IMR-90 (cell line): ENCODE measurements around the gene CTNNA1. TPM values are rescaled to one million over a fixed set of nuclear protein-coding genes. Genes with fewer than 3 reads are reported as not detected.

Experiments used
- ATAC-seq: fragments of 200-7000 bp; cut with Tn5 transposase; 2 replicates; pipeline ENCODE4 v1.9.1; 2020; ENCODE audit warnings: low read depth, mild to moderate bottlenecking, moderate library complexity
- BruUV-seq: library from RNA; stranded (reverse); fragments of 400-500 nt; replicated peaks from 2 replicates; lab custom pipeline; 2021; lab: Mats Ljungman, UMichigan
- CTCF ChIA-PET: fragments of 300-600 bp; formaldehyde crosslinking; extraction: SDS; loops from one replicate; lab custom pipeline; 2021; ENCODE audit warnings: antibody characterized with exemption; lab: Yijun Ruan, JAX
- POLR2A ChIA-PET: fragments of 300-600 bp; sonication (Branson Sonifier 250); formaldehyde crosslinking; loops from one replicate; lab custom pipeline; 2022; ENCODE audit warnings: antibody characterized with exemption; ENCODE audit not compliant: unreplicated experiment; lab: Charles Lee
- DNase-seq: peaks from one replicate; pipeline ENCODE4 v3.0.0; 2013
- H2AFZ ChIP-seq: replicated peaks from 2 replicates; pipeline ENCODE3; 2013; ENCODE audit warnings: low read length, mild to moderate bottlenecking; ENCODE audit not compliant: poor library complexity
- H2AK5ac ChIP-seq: 2 replicates; pipeline ENCODE4 v1.6.1; 2013; ENCODE audit warnings: low read depth, low read length, inconsistent platforms
- H2AK9ac ChIP-seq: replicated peaks from 2 replicates; pipeline ENCODE3; 2013; ENCODE audit warnings: mild to moderate bottlenecking, low read depth, low read length, moderate library complexity; ENCODE audit not compliant: poor library complexity
- H2BK120ac ChIP-seq: 2 replicates; pipeline ENCODE4 v1.6.1; 2013; ENCODE audit warnings: low read depth, low read length, inconsistent platforms
- H2BK15ac ChIP-seq: 3 replicates; pipeline ENCODE4 v1.6.1; 2013; ENCODE audit warnings: low read depth, low read length, inconsistent platforms
- H2BK20ac ChIP-seq: 2 replicates; pipeline ENCODE4 v1.6.1; 2013; ENCODE audit warnings: low read depth, mild to moderate bottlenecking, inconsistent platforms, low read length, moderate library complexity
- H2BK5ac ChIP-seq: 2 replicates; pipeline ENCODE4 v1.6.1; 2013; ENCODE audit warnings: mild to moderate bottlenecking, low read depth, low read length, inconsistent platforms; ENCODE audit not compliant: poor library complexity, severe bottlenecking
- H3K14ac ChIP-seq: replicated peaks from 2 replicates; pipeline ENCODE4 v1.6.1; 2013; ENCODE audit warnings: low read depth, low read length, inconsistent platforms
- H3K18ac ChIP-seq: 2 replicates; pipeline ENCODE4 v1.6.1; 2013; ENCODE audit warnings: low read depth, low read length, control low read depth
- H3K23ac ChIP-seq: 2 replicates; pipeline ENCODE4 v1.6.1; 2013; ENCODE audit warnings: low read depth, low read length, inconsistent platforms
- H3K27ac ChIP-seq: 2 replicates; pipeline ENCODE4 v1.5.1; 2013; ENCODE audit warnings: mild to moderate bottlenecking, control low read depth, low read length; ENCODE audit not compliant: insufficient read depth
- H3K27me3 ChIP-seq: 2 replicates; pipeline ENCODE4 v1.6.1; 2013; ENCODE audit warnings: low read length; ENCODE audit not compliant: control insufficient read depth, insufficient read depth
- H3K36me3 ChIP-seq: 2 replicates; pipeline ENCODE4 v1.6.1; 2013; ENCODE audit warnings: low read length, mixed read lengths; ENCODE audit not compliant: control insufficient read depth, insufficient read depth
- H3K4ac ChIP-seq: 2 replicates; pipeline ENCODE4 v1.6.1; 2013; ENCODE audit warnings: low read depth, low read length, inconsistent platforms
- H3K4me1 ChIP-seq: 2 replicates; pipeline ENCODE4 v1.6.1; 2013; ENCODE audit warnings: low read length, mixed read lengths; ENCODE audit not compliant: control insufficient read depth, insufficient read depth
- H3K4me2 ChIP-seq: 2 replicates; pipeline ENCODE4 v1.6.1; 2013; ENCODE audit warnings: low read depth, mild to moderate bottlenecking, control low read depth, low read length, moderate library complexity
- H3K4me3 ChIP-seq: 2 replicates; pipeline ENCODE4 v1.5.1; 2013; ENCODE audit warnings: low read depth, mild to moderate bottlenecking, control low read depth, low read length, moderate library complexity; ENCODE audit not compliant: insufficient read depth
- H3K56ac ChIP-seq: 2 replicates; pipeline ENCODE4 v1.6.1; 2013; ENCODE audit warnings: low read length, inconsistent platforms; ENCODE audit not compliant: insufficient read depth; ENCODE audit errors: extremely low read depth
- H3K79me1 ChIP-seq, 2 experiments: 2 replicates each; pipeline ENCODE4 v1.6.1; 2013; ENCODE audit warnings: low read length in 2 of 2, inconsistent platforms in 1 of 2, low read depth in 1 of 2
- H3K9ac ChIP-seq: 2 replicates; pipeline ENCODE4 v1.6.1; 2013; ENCODE audit warnings: low read depth, low read length, control low read depth
- H3K9me1 ChIP-seq: 2 replicates; pipeline ENCODE4 v1.6.1; 2013; ENCODE audit warnings: low read length, inconsistent platforms; ENCODE audit not compliant: insufficient read depth
- H3K9me3 ChIP-seq: 2 replicates; pipeline ENCODE4 v1.6.1; 2013; ENCODE audit warnings: low read length; ENCODE audit not compliant: control insufficient read depth, insufficient read depth
- H4K20me1 ChIP-seq: 2 replicates; pipeline ENCODE4 v1.6.1; 2013; ENCODE audit warnings: low read length, inconsistent platforms; ENCODE audit not compliant: insufficient read depth
- H4K5ac ChIP-seq: 2 replicates; pipeline ENCODE4 v1.6.1; 2013; ENCODE audit warnings: mild to moderate bottlenecking, low read depth, low read length, control low read depth
- H4K8ac ChIP-seq, 2 experiments: 2 replicates each; pipeline ENCODE4 v1.6.1; 2013; ENCODE audit warnings: low read depth in 2 of 2, low read length in 2 of 2, control low read depth in 1 of 2, inconsistent platforms in 1 of 2
- H4K91ac ChIP-seq: 2 replicates; pipeline ENCODE4 v1.6.1; 2013; ENCODE audit warnings: low read depth, low read length, inconsistent platforms; ENCODE audit not compliant: insufficient read depth
- BHLHE40 ChIP-seq: fragments of 150-350 bp; IDR thresholded peaks from 2 replicates; pipeline ENCODE4 v1.6.1; 2016; ENCODE audit warnings: mild to moderate bottlenecking, low read depth, low read length
- CEBPB ChIP-seq: IDR thresholded peaks from 2 replicates; pipeline ENCODE4 v1.6.1; 2012; ENCODE audit warnings: low read depth, low read length, improper control_type of control experiment
- CHD1 ChIP-seq: IDR thresholded peaks from 2 replicates; pipeline ENCODE4 v1.6.1; 2012; ENCODE audit warnings: low read depth, low read length, improper control_type of control experiment
- CTCF ChIP-seq: conservative IDR thresholded peaks from 2 replicates; pipeline ENCODE4 v1.5.1; 2012; ENCODE audit warnings: mild to moderate bottlenecking, low read depth, low read length, improper control_type of control experiment
- FOS ChIP-seq: fragments of 150-350 bp; IDR thresholded peaks from 2 replicates; pipeline ENCODE4 v1.6.1; 2016; ENCODE audit warnings: low read depth, low read length
- MAFK ChIP-seq: IDR thresholded peaks from 2 replicates; pipeline ENCODE4 v1.6.1; 2012; ENCODE audit warnings: low read depth, low read length, improper control_type of control experiment
- MAZ ChIP-seq: IDR thresholded peaks from 2 replicates; pipeline ENCODE4 v1.6.1; 2012; ENCODE audit warnings: low read depth, mild to moderate bottlenecking, low read length, improper control_type of control experiment, moderate library complexity, borderline replicate concordance
- MXI1 ChIP-seq: IDR thresholded peaks from 2 replicates; pipeline ENCODE4 v1.6.1; 2012; ENCODE audit warnings: low read depth, mild to moderate bottlenecking, low read length, moderate library complexity, borderline replicate concordance
- NFE2L2 ChIP-seq: fragments of 150-350 bp; IDR thresholded peaks from 2 replicates; pipeline ENCODE4 v1.6.1; 2016; ENCODE audit warnings: low read depth, mild to moderate bottlenecking, low read length
- POLR2A ChIP-seq: IDR thresholded peaks from 2 replicates; pipeline ENCODE4 v1.6.1; 2012; ENCODE audit warnings: mild to moderate bottlenecking, low read depth, low read length
- RAD21 ChIP-seq: IDR thresholded peaks from 2 replicates; pipeline ENCODE4 v1.6.1; 2012; ENCODE audit warnings: low read length, improper control_type of control experiment
- RCOR1 ChIP-seq: IDR thresholded peaks from 2 replicates; pipeline ENCODE4 v1.6.1; 2012; ENCODE audit warnings: mild to moderate bottlenecking, low read length, improper control_type of control experiment; ENCODE audit not compliant: insufficient replicate concordance
- RFX5 ChIP-seq: IDR thresholded peaks from 2 replicates; pipeline ENCODE4 v1.8.0; 2012; ENCODE audit warnings: low read depth, mild to moderate bottlenecking, low read length, moderate library complexity
- SMC3 ChIP-seq: fragments of 150-350 bp; IDR thresholded peaks from 2 replicates; pipeline ENCODE4 v1.6.1; 2016; ENCODE audit warnings: low read depth, mild to moderate bottlenecking, antibody characterized with exemption, low read length, moderate library complexity
- WGBS, 2 experiments: methylation state at CpG; one replicate each; pipeline versions ENCODE4 v1.1.5 to v1.1.7; 2013; ENCODE audit warnings: missing lambda C conversion rate in 2 of 2; ENCODE audit not compliant: insufficient read length in 1 of 2; ENCODE audit errors: extremely low coverage in 2 of 2; 5-methylcytosine and 5-hydroxymethylcytosine counted together
- dilution Hi-C: fragments of 300-500 bp; cut with HindIII; formaldehyde crosslinking; loops from one replicate; pipeline ENCODE4 v1.14.3; 2018; ENCODE audit warnings: low sequenced_read_pairs; ENCODE audit not compliant: unreplicated experiment
- in situ Hi-C: fragments of 300-500 bp; cut with MboI; formaldehyde crosslinking; loops from 3 replicates; pipeline ENCODE4 v1.14.3; 2019; ENCODE audit warnings: low sequenced_read_pairs, inconsistent platforms, mixed read lengths
- intact Hi-C: fragments of 100-400 bp; cut with micrococcal nuclease; formaldehyde crosslinking; loops from 2 replicates; pipeline ENCODE4 v1.10.0; 2022
- polyA plus RNA-seq, 3 experiments: library from polyadenylated mRNA; depleted of rRNA; stranded (reverse); fragments of >200 nt; gene quantifications; 2 replicates each; pipeline ENCODE4 v1.2.3, GENCODE V29; 2012; ENCODE audit warnings: low replicate concordance in 1 of 3
- total RNA-seq: library from RNA; depleted of rRNA; stranded (reverse); fragments of >200 nt; gene quantifications from 2 replicates; pipeline ENCODE4 v1.2.3, GENCODE V29; 2012
- TF ChIP-seq, protein P1 (sequence below): fragments of 150-350 bp; IDR thresholded peaks from 2 replicates; pipeline ENCODE4 v1.6.1; 2017; ENCODE audit warnings: mild to moderate bottlenecking, antibody characterized with exemption, low read length, low read depth
- TF ChIP-seq, protein P2 (sequence below): fragments of 150-350 bp; IDR thresholded peaks from 2 replicates; pipeline ENCODE4 v1.6.1; 2016; ENCODE audit warnings: low read depth, mild to moderate bottlenecking, low read length, moderate library complexity, borderline replicate concordance

CTNNA1 gene
- total and polyA plus RNA-seq, 2 of the 4 experiments (the other 2 are of a cell fraction), result 220 to 471 TPM

DNA sequence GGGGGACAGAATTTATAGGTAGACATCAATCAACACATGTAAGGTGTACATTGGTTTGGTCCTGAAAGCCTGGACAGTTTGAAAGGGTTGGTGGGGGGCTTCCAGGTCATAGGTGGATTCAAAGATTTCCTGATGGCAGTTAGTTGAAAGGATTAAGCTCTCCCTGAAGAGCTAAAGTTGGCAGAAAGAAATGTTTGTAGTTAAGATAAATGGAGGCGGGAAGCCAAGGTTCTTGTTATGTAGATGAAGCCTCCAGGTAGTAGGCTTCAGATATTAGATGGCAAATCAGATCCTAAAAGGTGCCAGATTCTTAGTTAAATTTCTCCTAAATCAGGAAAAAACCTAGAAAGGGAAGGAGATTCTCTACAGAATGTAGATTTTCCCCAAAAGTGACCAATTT lies 130.9 kb downstream of the CTNNA1 start:
- ChIA-PET POLR2A (no interaction called here), CTCF (no interaction called here)
- Histone ChIP-seq H3K18ac (no peak overlapping the region), H3K14ac (no peak overlapping the region), H3K4ac (no peak overlapping the region), H3K27me3 (no peaks in the 10 kb centered on the region), H4K5ac (no peak overlapping the region), H2BK15ac (no peak overlapping the region), H3K79me1 (peaks cover 46 to 68% of the 10 kb centered on the region in 2 experiments), H4K20me1 (peaks cover 47% of the 10 kb centered on the region), H3K9me1 (peaks cover 8% of the 10 kb centered on the region), H2BK5ac (no peak overlapping the region), H2BK20ac (no peak overlapping the region), H2AFZ (no peak overlapping the region), H3K36me3 (peaks cover 15% of the 10 kb centered on the region), H4K91ac (no peak overlapping the region), H4K8ac (no peak overlapping the region), H3K4me1 (no peaks in the 10 kb centered on the region), H2AK5ac (no peak overlapping the region), H3K27ac (no peak overlapping the region), H3K9me3 (no peaks in the 10 kb centered on the region; the same call in 1 of the 2 replicates), H2AK9ac (no peak overlapping the region), H2BK120ac (no peak overlapping the region), H3K9ac (no peak overlapping the region), H3K4me3 (no peak overlapping the region), H3K23ac (no peak overlapping the region), H3K4me2 (no peak overlapping the region), H3K56ac (no peak overlapping the region)
- WGBS, 2 experiments, result no CpG with 5 or more reads among the region's 1 CpG
- in situ Hi-C loops, result no loop called here
- no TSS peak for BruUV-seq
- intact Hi-C loops, result no loop called here
- dilution Hi-C loops, result no loop called here
- no peak for TF ChIP-seq SMC3
- no peak for TF ChIP-seq FOS
- TF ChIP-seq MAZ, result no peak
- no peak for TF ChIP-seq RFX5
- no peak for TF ChIP-seq RCOR1
- TF ChIP-seq CTCF, result no peak
- TF ChIP-seq NFE2L2, result no peak
- no peak for TF ChIP-seq POLR2A
- TF ChIP-seq MXI1, result no peak
- TF ChIP-seq CHD1, result no peak
- TF ChIP-seq, protein P1, sequence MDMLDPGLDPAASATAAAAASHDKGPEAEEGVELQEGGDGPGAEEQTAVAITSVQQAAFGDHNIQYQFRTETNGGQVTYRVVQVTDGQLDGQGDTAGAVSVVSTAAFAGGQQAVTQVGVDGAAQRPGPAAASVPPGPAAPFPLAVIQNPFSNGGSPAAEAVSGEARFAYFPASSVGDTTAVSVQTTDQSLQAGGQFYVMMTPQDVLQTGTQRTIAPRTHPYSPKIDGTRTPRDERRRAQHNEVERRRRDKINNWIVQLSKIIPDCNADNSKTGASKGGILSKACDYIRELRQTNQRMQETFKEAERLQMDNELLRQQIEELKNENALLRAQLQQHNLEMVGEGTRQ, result no peak
- no peak for TF ChIP-seq BHLHE40
- no peak for TF ChIP-seq CEBPB
- TF ChIP-seq, protein P2, sequence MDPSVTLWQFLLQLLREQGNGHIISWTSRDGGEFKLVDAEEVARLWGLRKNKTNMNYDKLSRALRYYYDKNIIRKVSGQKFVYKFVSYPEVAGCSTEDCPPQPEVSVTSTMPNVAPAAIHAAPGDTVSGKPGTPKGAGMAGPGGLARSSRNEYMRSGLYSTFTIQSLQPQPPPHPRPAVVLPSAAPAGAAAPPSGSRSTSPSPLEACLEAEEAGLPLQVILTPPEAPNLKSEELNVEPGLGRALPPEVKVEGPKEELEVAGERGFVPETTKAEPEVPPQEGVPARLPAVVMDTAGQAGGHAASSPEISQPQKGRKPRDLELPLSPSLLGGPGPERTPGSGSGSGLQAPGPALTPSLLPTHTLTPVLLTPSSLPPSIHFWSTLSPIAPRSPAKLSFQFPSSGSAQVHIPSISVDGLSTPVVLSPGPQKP, result no peak
- no peak for TF ChIP-seq RAD21
- TF ChIP-seq MAFK, result no peak
- ATAC-seq (no peak), DNase-seq (no peak)
